ENCODE data around the gene BCL2L15.

Gene BCL2L15

DNA sequence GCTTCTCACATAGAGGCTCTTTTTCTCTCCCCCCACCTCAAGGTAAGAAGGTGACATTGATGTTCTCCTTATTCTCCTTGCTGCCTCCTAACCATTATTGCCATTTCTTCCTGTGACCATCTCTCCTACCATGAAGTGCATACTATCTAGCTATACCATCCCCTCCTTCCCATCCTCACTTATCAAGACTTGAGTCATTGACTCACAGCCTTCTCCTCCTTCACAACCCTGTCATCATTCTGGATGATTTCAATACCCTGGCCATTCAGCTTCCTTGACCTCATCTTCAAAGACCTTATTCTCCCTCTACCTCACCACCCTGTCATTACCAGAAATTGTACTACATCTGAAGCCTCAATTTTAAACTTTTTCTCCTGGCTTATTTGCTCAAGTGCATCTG lies 30.9 kb upstream of the BCL2L15 start:
- no peak for TF ChIP-seq CTCF (IDR thresholded peaks at IDR 0.05; ENCODE audit: borderline replicate concordance, insufficient read depth, low read depth, low read length)
- no peak overlapping the region for H3K4me3 ChIP-seq (ENCODE audit: low read depth, low read length)

DNA sequence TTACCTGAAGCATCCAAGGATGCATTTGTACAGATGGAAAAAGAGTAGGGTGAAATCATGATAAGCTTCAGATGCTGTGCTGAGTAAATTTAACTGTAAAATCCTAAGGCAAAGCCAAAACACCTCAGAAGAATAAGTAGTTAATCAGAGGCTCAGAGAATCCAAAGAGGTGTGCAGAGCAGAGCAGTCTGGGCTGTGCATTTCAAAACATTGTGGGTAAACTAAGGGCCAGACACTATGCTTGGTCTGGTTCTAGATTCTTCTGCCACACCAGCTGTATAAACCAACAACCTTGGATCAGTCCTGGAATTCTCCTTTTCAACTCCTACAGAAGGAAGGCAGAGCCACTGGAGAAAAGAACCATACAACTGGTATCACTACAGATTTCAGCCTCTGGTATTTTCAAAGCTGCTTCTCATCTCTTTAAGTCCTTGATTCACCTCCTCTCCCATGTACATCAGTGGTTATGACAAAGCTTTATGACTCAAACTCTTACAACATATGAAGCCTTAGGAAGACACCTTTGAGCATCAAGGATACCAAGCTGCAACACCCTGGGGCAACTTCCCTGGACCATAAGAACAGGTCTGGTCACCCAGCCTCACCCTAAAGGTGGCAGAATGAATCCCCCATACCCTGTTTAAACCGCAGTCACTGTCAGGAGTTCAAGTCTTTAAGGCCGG lies 30.2 kb upstream of the BCL2L15 start:
- no peak overlapping the region for H3K4me3 ChIP-seq (ENCODE audit: low read depth, low read length)
- TF ChIP-seq CTCF (IDR thresholded peaks at IDR 0.05; ENCODE audit: borderline replicate concordance, insufficient read depth, low read depth, low read length), result no peak

DNA sequence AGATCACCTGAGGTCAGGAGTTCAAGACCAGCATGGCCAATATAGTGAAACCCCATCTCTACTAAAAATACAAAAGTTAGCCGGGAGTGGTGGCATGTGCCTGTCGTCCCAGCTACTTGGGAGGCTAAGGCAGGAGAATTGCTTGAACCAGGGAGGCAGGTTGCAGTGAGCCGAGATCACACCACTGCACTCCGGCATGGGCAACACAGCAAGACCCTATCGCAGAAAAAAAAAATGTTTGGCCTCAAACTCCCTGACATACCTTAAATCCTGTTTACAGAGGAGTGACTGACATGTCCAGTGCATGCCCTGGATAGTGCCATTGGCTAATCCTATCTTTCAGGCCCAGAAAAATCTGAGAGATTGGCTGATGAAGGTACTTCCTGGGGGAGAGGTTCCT lies 29.6 kb upstream of the BCL2L15 start:
- no peak for TF ChIP-seq CTCF (IDR thresholded peaks at IDR 0.05; ENCODE audit: borderline replicate concordance, insufficient read depth, low read depth, low read length)
- H3K4me3 ChIP-seq (ENCODE audit: low read depth, low read length), result no peak overlapping the region

GRCh38 chr1:113913887-113914664 lies 26.7 kb upstream of the BCL2L15 start:
- no peak overlapping the region for H3K4me3 ChIP-seq (ENCODE audit: low read depth, low read length)
- TF ChIP-seq CTCF (IDR thresholded peaks at IDR 0.05; ENCODE audit: borderline replicate concordance, insufficient read depth, low read depth, low read length), result no peak

- no peak for TF ChIP-seq CTCF (IDR thresholded peaks at IDR 0.05; ENCODE audit: borderline replicate concordance, insufficient read depth, low read depth, low read length)
- H3K4me3 ChIP-seq (ENCODE audit: low read depth, low read length), result no peak overlapping the region
Measured at GRCh38 chr1:113913312-113913668, 25.9 kb upstream of the BCL2L15 start.

- no peak for TF ChIP-seq CTCF (IDR thresholded peaks at IDR 0.05; ENCODE audit: borderline replicate concordance, insufficient read depth, low read depth, low read length)
- H3K4me3 ChIP-seq (ENCODE audit: low read depth, low read length), result no peak overlapping the region
Measured at GRCh38 chr1:113912594-113913311, 25.4 kb upstream of the BCL2L15 start.
